DOHH2 (cell line): ENCODE measurements around the gene IL9.

Experiments
- EZH2phosphoT487 ChIP-seq: fragments of 200-600 bp; sonication (generic); IDR thresholded peaks from 2 replicates; pipeline ENCODE4 v1.6.1; 2017; ENCODE audit warnings: borderline replicate concordance, mild to moderate bottlenecking, antibody characterized with exemption, low read length, moderate library complexity, mixed read lengths
- TF ChIP-seq, protein P1 (sequence below): fragments of 200-600 bp; sonication (generic); IDR thresholded peaks from one replicate; pipeline ENCODE4 v1.5.1; 2014; ENCODE audit warnings: antibody characterized with exemption, mild to moderate bottlenecking, low read depth, low read length; ENCODE audit not compliant: poor library complexity, severe bottlenecking

DNA sequence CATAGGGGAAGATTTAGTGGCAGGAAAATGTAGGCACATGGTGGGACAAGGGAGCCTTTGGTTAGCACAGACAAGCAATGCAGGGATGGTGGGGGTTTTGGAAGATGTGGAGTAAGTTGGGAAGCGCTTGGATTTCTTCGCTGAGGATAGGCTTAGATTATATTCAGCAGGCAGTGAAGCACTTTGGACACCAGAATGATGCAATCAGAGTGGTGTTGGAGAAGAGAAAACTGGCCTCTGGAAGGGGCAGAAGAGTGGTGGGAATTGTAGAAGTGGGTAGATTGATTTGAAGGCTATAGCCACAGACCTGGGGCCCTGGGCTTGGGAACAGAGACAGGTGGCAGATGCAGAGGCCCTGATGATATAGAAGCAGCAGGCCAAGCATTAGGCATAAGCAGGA is 32.9 kb downstream of the IL9 start:
- TF ChIP-seq, protein P1, sequence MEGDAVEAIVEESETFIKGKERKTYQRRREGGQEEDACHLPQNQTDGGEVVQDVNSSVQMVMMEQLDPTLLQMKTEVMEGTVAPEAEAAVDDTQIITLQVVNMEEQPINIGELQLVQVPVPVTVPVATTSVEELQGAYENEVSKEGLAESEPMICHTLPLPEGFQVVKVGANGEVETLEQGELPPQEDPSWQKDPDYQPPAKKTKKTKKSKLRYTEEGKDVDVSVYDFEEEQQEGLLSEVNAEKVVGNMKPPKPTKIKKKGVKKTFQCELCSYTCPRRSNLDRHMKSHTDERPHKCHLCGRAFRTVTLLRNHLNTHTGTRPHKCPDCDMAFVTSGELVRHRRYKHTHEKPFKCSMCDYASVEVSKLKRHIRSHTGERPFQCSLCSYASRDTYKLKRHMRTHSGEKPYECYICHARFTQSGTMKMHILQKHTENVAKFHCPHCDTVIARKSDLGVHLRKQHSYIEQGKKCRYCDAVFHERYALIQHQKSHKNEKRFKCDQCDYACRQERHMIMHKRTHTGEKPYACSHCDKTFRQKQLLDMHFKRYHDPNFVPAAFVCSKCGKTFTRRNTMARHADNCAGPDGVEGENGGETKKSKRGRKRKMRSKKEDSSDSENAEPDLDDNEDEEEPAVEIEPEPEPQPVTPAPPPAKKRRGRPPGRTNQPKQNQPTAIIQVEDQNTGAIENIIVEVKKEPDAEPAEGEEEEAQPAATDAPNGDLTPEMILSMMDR, result no peak
- no peak for TF ChIP-seq EZH2phosphoT487
